ENCODE data around the gene HCN1. TPM values are rescaled to one million over a fixed set of nuclear protein-coding genes. Genes with fewer than 3 reads are reported as not detected.
A peak's percentile ranks its signal among the peaks of the same experiment; 100 is the strongest.

Gene HCN1
- total and polyA plus RNA-seq, 2 of the 4 experiments (the other 2 are of a cell fraction) = not detected

DNA sequence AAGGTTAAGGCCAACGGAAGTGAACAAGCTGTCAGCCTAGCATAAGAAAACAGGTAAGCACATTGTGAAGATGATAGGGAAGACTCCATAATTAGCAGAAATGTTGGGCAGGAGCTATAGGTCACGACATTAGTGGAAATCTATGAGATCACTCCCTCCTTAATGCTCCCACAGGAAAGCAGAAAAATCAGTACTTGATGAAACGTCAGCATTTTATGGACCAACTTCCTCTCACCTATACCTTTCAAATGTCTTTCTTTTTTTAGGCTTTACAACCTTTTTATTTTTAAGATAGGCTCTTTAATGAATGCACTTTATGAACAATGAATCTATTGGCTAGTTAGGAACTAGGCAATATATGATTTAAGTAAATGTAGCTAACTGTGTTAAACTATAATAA, 29.4 kb upstream of the HCN1 start:
- no peak for ATAC-seq (ENCODE audit: low read depth)
- Histone ChIP-seq H3K9me3 (ENCODE audit: control insufficient read depth, insufficient read depth, low read length) (peaks cover 6% of the 10 kb centered on the region), H3K9me1 (ENCODE audit: insufficient read depth, low read length) (no peaks in the 10 kb centered on the region)

More for the DNA sequence above, 29.4 kb upstream of the HCN1 start:
- Histone ChIP-seq H3K27me3 (ENCODE audit: control insufficient read depth, insufficient read depth, low read length) (no peaks in the 10 kb centered on the region), H4K5ac (ENCODE audit: low read depth, low read length) (no peak overlapping the region), H3K79me1 (ENCODE audit: low read depth in 1 of 2, low read length in 2 of 2) (no peaks in the 10 kb centered on the region), H3K14ac (replicated peaks; ENCODE audit: low read depth, low read length) (no peak overlapping the region), H3K18ac (ENCODE audit: low read depth, low read length) (no peak overlapping the region), H3K36me3 (ENCODE audit: control insufficient read depth, insufficient read depth, low read length) (no peaks in the 10 kb centered on the region), H2AK5ac (ENCODE audit: low read depth, low read length) (no peak overlapping the region), H3K4me2 (ENCODE audit: low read depth, low read length) (no peak overlapping the region), H4K8ac (ENCODE audit: low read depth in 2 of 2, low read length in 2 of 2) (no peak overlapping the region), H4K20me1 (ENCODE audit: insufficient read depth, low read length) (no peaks in the 10 kb centered on the region), H3K23ac (ENCODE audit: low read depth, low read length) (no peak overlapping the region), H3K56ac (ENCODE audit: extremely low read depth, insufficient read depth, low read length) (no peak overlapping the region), H2BK15ac (ENCODE audit: low read depth, low read length) (no peak overlapping the region), H2BK120ac (ENCODE audit: low read depth, low read length) (no peak overlapping the region), H2BK20ac (ENCODE audit: low read depth, low read length) (no peak overlapping the region), H2AK9ac (replicated peaks; ENCODE audit: low read depth, low read length, poor library complexity) (no peak overlapping the region), H3K4ac (ENCODE audit: low read depth, low read length) (no peak overlapping the region), H3K4me1 (ENCODE audit: control insufficient read depth, insufficient read depth, low read length) (no peaks in the 10 kb centered on the region), H3K9ac (ENCODE audit: low read depth, low read length) (no peak overlapping the region), H2AFZ (replicated peaks; ENCODE audit: low read length, poor library complexity) (no peak overlapping the region), H2BK5ac (ENCODE audit: low read depth, low read length, poor library complexity, severe bottlenecking) (no peak overlapping the region), H3K4me3 (ENCODE audit: insufficient read depth, low read depth, low read length) (no peak overlapping the region), H4K91ac (ENCODE audit: insufficient read depth, low read depth, low read length) (no peak overlapping the region), H3K27ac (ENCODE audit: insufficient read depth, low read length) (no peak overlapping the region)
- POLR2A ChIA-PET (ENCODE audit: unreplicated experiment) = no interaction called here
- TF ChIP-seq MAZ (IDR thresholded peaks at IDR 0.05; ENCODE audit: borderline replicate concordance, low read depth, low read length) (no peak), MAFK (IDR thresholded peaks at IDR 0.05; ENCODE audit: low read depth, low read length) (peak; percentile 49)
- WGBS, 2 experiments (ENCODE audit: extremely low coverage in 2 of 2, insufficient read length in 1 of 2) = no CpG with 5 or more reads among the region's 3 CpGs
- in situ Hi-C loops (cut with MboI; ENCODE audit: low sequenced_read_pairs) = no loop called here
- CTCF ChIA-PET = no interaction called here
- no TSS peak for BruUV-seq (replicated peaks)
- intact Hi-C loops (cut with micrococcal nuclease) = no loop called here
- dilution Hi-C loops (cut with HindIII; ENCODE audit: low sequenced_read_pairs, unreplicated experiment) = no loop called here
- DNase-seq = no peak

Measured in IMR-90 (cell line).